ENCODE results near the gene GMEB2. TPM values are rescaled to one million over a fixed set of nuclear protein-coding genes. Genes with fewer than 3 reads are reported as not detected.

Gene GMEB2
- total RNA-seq, 1 donor from 2014 or later, result 8.0 TPM

DNA sequence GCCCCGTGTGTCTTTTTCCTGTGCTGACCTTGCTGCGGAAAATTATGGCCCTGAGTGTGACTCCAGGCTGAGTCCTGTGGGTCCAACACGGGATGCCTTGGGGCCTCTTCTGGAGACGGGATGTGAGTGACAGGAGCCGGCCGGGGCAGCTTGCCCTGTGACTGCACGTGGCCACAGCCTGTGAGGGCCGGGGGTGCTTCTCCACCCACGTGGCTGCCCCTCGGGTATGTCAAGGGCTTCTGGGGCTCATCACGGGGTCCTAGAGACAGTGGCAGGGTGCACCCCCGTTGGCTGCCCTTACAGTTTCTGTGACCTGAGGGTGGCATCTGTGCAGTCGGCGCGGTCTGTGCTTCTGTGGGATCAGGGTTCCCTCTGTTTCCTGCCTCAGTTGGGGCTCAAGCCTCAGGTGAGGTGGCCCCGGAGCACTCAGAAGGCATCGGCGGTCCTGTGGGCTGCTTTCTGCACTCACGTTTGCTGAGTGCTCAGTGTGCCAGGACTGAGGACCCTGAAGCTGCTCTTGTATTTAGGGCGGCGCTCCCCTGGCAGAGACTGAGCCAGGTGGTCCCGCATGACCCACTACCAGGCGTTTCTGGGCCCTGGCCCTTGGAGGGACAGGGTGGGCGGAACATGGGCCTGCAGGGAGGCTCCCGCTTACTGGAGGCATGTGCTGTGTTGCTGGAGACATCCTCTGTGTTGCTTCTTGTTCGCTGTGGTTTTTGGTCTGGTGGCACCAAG, 36.6 kb upstream of the GMEB2 start:
- H3K36me3 Mint-ChIP-seq, result peaks cover 16% of the 10 kb centered on the region
- no peaks in the 10 kb centered on the region for H3K4me1 ChIP-seq
- H3K9ac ChIP-seq, result no peak overlapping the region
- peaks cover 3% of the 10 kb centered on the region for H4K20me1 ChIP-seq (ENCODE audit: low read depth)
- no peaks in the 10 kb centered on the region for H3K36me3 ChIP-seq
- peaks cover 4% of the 10 kb centered on the region for H3K27me3 Mint-ChIP-seq (ENCODE audit: insufficient read depth, low read depth)
- no peaks in the 10 kb centered on the region for H3K9me3 Mint-ChIP-seq
- H3K79me2 ChIP-seq (ENCODE audit: low read depth), result peaks cover 8% of the 10 kb centered on the region
- no peak for DNase-seq (ENCODE audit: low spot score)
- H3K27me3 ChIP-seq, result no peaks in the 10 kb centered on the region
- no peak overlapping the region for H2AFZ ChIP-seq (replicated peaks)
- H3K9me3 ChIP-seq (ENCODE audit: low read depth), result no peaks in the 10 kb centered on the region
- no peak overlapping the region for H3K27ac ChIP-seq
- no peak for TF ChIP-seq EZH2phosphoT487 (IDR thresholded peaks at IDR 0.05)
- no peak overlapping the region for H3K4me2 ChIP-seq
- H3K27ac Mint-ChIP-seq, result no peak overlapping the region
- H3F3A ChIP-seq (ENCODE audit: low read depth), result no peaks in the 10 kb centered on the region
- H3K4me3 ChIP-seq, result no peak overlapping the region
- peaks cover 22% of the 10 kb centered on the region for H3K4me1 Mint-ChIP-seq
- H3K4me3 Mint-ChIP-seq, result no peak overlapping the region

DNA sequence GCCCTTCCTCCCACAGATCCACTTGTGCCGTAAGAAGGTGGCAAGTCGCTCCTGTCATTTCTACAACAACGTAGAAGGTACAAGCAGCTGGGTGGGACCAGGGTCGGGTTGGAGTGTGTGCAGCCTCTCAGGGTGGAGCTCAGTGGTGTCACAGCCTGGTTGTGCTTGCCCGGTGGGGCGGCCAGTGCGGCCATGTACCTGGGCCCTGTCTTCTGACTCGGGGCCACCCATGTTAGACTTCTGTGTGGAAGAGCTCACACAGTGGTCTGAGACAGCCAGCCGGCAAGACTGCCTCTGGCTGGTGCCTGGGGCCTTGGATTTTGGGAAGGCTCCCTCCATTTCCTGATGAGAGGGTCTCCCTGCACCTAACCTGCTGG, 35.9 kb upstream of the GMEB2 start:
- Mint-ChIP-seq H3K4me3 (no peak overlapping the region), H3K9me3 (no peaks in the 10 kb centered on the region), H3K27me3 (ENCODE audit: insufficient read depth, low read depth) (peaks cover 4% of the 10 kb centered on the region), H3K27ac (no peak overlapping the region), H3K36me3 (peaks cover 13% of the 10 kb centered on the region), H3K4me1 (peaks cover 26% of the 10 kb centered on the region)
- no peak overlapping the region for H3K4me2 ChIP-seq
- no peaks in the 10 kb centered on the region for H3K4me1 ChIP-seq
- H3K79me2 ChIP-seq (ENCODE audit: low read depth), result peaks cover 8% of the 10 kb centered on the region
- no peak for TF ChIP-seq EZH2phosphoT487 (IDR thresholded peaks at IDR 0.05)
- no peak for TF ChIP-seq EZH2 (IDR thresholded peaks at IDR 0.05)
- TF ChIP-seq, protein P1, sequence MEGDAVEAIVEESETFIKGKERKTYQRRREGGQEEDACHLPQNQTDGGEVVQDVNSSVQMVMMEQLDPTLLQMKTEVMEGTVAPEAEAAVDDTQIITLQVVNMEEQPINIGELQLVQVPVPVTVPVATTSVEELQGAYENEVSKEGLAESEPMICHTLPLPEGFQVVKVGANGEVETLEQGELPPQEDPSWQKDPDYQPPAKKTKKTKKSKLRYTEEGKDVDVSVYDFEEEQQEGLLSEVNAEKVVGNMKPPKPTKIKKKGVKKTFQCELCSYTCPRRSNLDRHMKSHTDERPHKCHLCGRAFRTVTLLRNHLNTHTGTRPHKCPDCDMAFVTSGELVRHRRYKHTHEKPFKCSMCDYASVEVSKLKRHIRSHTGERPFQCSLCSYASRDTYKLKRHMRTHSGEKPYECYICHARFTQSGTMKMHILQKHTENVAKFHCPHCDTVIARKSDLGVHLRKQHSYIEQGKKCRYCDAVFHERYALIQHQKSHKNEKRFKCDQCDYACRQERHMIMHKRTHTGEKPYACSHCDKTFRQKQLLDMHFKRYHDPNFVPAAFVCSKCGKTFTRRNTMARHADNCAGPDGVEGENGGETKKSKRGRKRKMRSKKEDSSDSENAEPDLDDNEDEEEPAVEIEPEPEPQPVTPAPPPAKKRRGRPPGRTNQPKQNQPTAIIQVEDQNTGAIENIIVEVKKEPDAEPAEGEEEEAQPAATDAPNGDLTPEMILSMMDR (IDR thresholded peaks at IDR 0.05), result no peak
- H3K27me3 ChIP-seq, result no peaks in the 10 kb centered on the region
- no peaks in the 10 kb centered on the region for H3K36me3 ChIP-seq
- H3K9me3 ChIP-seq (ENCODE audit: low read depth), result no peaks in the 10 kb centered on the region
- no peak overlapping the region for H3K4me3 ChIP-seq
- DNase-seq (ENCODE audit: low spot score), result no peak
- H3F3A ChIP-seq (ENCODE audit: low read depth), result no peaks in the 10 kb centered on the region
- peaks cover 3% of the 10 kb centered on the region for H4K20me1 ChIP-seq (ENCODE audit: low read depth)
- H3K9ac ChIP-seq, result no peak overlapping the region
- no peak overlapping the region for H3K27ac ChIP-seq
- H2AFZ ChIP-seq (replicated peaks), result no peak overlapping the region

DNA sequence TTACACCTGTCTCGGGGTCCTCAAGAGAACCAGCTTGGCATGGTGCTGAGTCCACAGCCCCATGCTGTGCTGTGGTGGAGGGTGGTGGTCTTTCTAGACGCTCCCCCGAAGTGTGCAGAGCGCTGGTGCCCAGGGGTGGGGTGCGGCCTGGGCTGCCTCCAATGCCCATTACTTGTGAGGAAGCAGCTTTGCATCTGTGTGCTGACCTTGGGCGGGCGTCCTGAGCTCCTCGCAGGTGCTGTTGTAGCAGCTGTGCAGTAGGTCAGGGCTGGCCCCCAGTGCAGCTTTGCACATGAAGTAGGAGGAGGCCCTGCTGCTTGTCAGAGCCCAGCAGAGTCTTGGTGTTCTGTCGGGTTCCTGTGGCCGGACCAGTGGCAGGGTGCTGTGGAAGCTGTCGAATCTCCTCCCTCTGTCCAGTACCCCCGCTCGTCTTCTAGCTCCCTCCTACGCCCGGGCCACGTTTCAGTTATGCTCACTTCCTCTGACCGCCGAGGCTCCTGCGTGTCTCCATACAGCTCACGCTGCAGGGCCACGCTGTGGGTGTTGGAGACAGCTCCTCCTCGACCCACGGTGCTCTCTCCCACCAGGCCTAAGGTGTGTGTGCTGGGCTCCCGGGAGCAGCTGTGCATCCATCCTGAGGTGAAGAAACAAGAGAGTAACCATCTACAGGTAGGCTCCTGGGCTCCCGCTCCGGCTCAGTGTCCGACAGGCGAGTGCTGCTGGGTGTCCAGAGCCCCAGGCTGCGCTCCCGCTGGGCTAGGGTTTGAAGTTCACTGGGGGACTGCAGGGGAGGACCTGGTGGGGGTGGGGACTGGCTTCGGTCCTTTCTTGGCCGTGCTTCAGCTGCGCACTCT, 35.3 kb upstream of the GMEB2 start:
- Histone ChIP-seq H3K4me1 (no peaks in the 10 kb centered on the region), H3K27me3 (no peaks in the 10 kb centered on the region), H3F3A (ENCODE audit: low read depth) (no peaks in the 10 kb centered on the region), H3K4me3 (no peak overlapping the region), H2AFZ (replicated peaks) (no peak overlapping the region), H4K20me1 (ENCODE audit: low read depth) (peaks cover 3% of the 10 kb centered on the region), H3K9ac (no peak overlapping the region), H3K27ac (no peak overlapping the region), H3K9me3 (ENCODE audit: low read depth) (no peaks in the 10 kb centered on the region), H3K79me2 (ENCODE audit: low read depth) (peaks cover 8% of the 10 kb centered on the region), H3K36me3 (no peaks in the 10 kb centered on the region), H3K4me2 (no peak overlapping the region)
- H3K27me3 Mint-ChIP-seq (ENCODE audit: insufficient read depth, low read depth), result peaks cover 4% of the 10 kb centered on the region
- H3K4me1 Mint-ChIP-seq, result peaks cover 28% of the 10 kb centered on the region
- no peak overlapping the region for H3K27ac Mint-ChIP-seq
- peak overlapping the region; percentile 27 for H3K4me3 Mint-ChIP-seq
- TF ChIP-seq EZH2phosphoT487 (IDR thresholded peaks at IDR 0.05), result no peak
- TF ChIP-seq, protein P1 (IDR thresholded peaks at IDR 0.05), result no peak
- no peak for TF ChIP-seq EZH2 (IDR thresholded peaks at IDR 0.05)
- H3K9me3 Mint-ChIP-seq, result no peaks in the 10 kb centered on the region
- no peak for DNase-seq (ENCODE audit: low spot score)
- peaks cover 13% of the 10 kb centered on the region for H3K36me3 Mint-ChIP-seq
